Measurements from ENCODE around the gene WWTR1.
A peak's percentile ranks its signal among the peaks of the same experiment; 100 is the strongest.

The WWTR1 gene

DNA sequence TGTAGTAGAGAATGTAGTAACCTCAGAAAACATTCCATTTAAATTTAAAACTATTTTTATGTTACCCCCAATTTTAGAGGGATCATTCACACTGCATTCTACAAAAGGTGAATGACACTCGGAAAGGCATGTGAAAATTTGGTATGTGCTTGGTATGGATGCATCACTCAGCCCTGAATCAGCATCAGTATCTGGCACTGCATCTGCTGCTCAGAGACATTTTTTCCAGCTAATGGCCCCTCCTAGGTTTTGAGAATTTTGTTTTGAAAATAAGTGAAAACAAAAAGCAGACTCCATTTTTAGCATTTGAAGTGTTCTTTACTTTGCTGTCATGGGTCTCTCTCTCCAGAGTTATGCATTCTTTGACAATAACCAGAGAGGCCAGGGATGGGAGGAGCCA, 15.6 kb upstream of the WWTR1 start:
- H3K27ac ChIP-seq (ENCODE audit: low read depth, low read length), result no peak overlapping the region
- WGBS, result 95% methylated on average over 1 of the region's 1 CpG
- no peak overlapping the region for H3K9ac ChIP-seq (ENCODE audit: low read depth, low read length)
- H3K27me3 ChIP-seq (ENCODE audit: insufficient read depth, low read length), result peaks cover 29% of the 10 kb centered on the region
- peaks cover 25% of the 10 kb centered on the region for H3K4me1 ChIP-seq (ENCODE audit: insufficient read depth, low read length)
- H3K9me3 ChIP-seq (ENCODE audit: insufficient read depth, low read depth, low read length), result no peaks in the 10 kb centered on the region
- no peaks in the 10 kb centered on the region for H3K36me3 ChIP-seq (ENCODE audit: insufficient read depth, low read length)
- no peak overlapping the region for H3K4me3 ChIP-seq (ENCODE audit: low read length)

DNA sequence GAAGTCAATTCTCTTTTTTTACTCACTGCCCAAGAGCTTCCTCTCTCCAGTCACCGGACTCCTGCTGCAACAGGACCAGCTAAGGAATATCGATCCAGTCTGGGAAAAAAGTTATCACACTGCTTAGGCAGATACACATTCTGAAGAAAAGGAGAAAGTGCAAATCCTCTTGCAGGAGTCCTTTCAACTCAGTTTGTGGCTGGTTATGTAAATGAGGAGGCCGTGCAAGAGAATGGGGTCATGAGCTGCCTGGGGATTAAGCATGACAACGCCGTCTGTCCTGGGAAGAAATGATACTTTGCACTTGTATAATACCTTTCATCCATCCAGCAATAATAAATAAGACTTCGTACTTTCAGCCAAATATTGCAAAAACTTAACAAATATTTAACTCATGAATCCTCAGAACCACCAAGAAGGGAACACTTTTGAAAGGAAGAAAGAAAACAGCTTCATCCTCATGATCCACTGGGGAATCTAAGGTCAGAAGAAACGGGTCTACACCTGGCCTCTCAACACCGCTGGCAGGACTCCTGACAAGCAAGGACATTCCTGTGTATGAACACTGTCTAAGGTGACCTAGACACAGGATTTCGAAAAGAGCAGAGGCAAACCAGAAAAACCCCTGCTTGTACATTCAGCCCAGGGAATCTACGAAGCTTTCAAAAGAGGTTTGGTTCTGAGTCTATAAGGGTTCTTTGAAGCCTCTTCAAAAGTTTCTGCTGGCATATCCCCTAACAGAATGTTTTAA, 13.1 kb upstream of the WWTR1 start:
- peak overlapping the region; percentile 33 for H3K4me3 ChIP-seq (ENCODE audit: low read length)
- H3K27ac ChIP-seq (ENCODE audit: low read depth, low read length), result peak overlapping the region; percentile 45; the same call in 1 of the 2 replicates
- H3K27me3 ChIP-seq (ENCODE audit: insufficient read depth, low read length), result peaks cover 29% of the 10 kb centered on the region
- H3K9me3 ChIP-seq (ENCODE audit: insufficient read depth, low read depth, low read length), result no peaks in the 10 kb centered on the region
- H3K4me1 ChIP-seq (ENCODE audit: insufficient read depth, low read length), result peaks cover 25% of the 10 kb centered on the region
- no peak overlapping the region for H3K9ac ChIP-seq (ENCODE audit: low read depth, low read length)
- 14% methylated on average over 10 of the region's 10 CpGs for WGBS
- H3K36me3 ChIP-seq (ENCODE audit: insufficient read depth, low read length), result no peaks in the 10 kb centered on the region

GRCh38 chr3:149667576-149667975, 9.8 kb upstream of the WWTR1 start:
- Histone ChIP-seq H3K9ac (ENCODE audit: low read depth, low read length) (no peak overlapping the region), H3K36me3 (ENCODE audit: insufficient read depth, low read length) (no peaks in the 10 kb centered on the region), H3K4me1 (ENCODE audit: insufficient read depth, low read length) (peaks cover 31% of the 10 kb centered on the region), H3K9me3 (ENCODE audit: insufficient read depth, low read depth, low read length) (no peaks in the 10 kb centered on the region), H3K4me3 (ENCODE audit: low read length) (no peak overlapping the region), H3K27me3 (ENCODE audit: insufficient read depth, low read length) (peaks cover 29% of the 10 kb centered on the region), H3K27ac (ENCODE audit: low read depth, low read length) (no peak overlapping the region)
- 88% methylated on average over 2 of the region's 2 CpGs for WGBS

DNA sequence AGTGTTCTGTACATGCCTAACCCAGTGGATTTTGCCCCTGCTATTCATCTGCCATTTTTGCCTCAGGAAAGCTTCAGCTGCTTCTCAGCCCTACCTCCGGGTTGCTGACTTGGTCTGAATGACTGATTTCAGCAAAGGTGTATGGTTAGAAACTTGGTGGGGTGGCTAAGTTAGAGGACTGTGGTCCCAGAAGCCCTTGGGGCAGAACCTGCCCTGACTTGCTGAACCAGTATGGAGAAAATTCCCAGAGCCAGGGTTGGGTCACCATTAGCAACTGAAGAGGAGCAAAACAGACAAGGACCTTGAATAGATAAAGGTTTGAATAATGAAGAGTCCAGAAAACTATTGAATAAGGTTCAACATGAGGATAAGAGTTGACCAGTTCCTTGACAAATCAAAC, 6.1 kb upstream of the WWTR1 start:
- Histone ChIP-seq H3K9me3 (ENCODE audit: insufficient read depth, low read depth, low read length) (no peaks in the 10 kb centered on the region), H3K4me3 (ENCODE audit: low read length) (no peak overlapping the region), H3K27ac (ENCODE audit: low read depth, low read length) (no peak overlapping the region), H3K27me3 (ENCODE audit: insufficient read depth, low read length) (peaks cover 5% of the 10 kb centered on the region; the same call in 1 of the 2 replicates), H3K9ac (ENCODE audit: low read depth, low read length) (no peak overlapping the region), H3K36me3 (ENCODE audit: insufficient read depth, low read length) (no peaks in the 10 kb centered on the region), H3K4me1 (ENCODE audit: insufficient read depth, low read length) (peaks cover 34% of the 10 kb centered on the region)
- WGBS, result 81% methylated on average over 1 of the region's 1 CpG

GRCh38 chr3:149662240-149662887, 4.5 kb upstream of the WWTR1 start:
- WGBS, result 44% methylated on average over 4 of the region's 4 CpGs

DNA sequence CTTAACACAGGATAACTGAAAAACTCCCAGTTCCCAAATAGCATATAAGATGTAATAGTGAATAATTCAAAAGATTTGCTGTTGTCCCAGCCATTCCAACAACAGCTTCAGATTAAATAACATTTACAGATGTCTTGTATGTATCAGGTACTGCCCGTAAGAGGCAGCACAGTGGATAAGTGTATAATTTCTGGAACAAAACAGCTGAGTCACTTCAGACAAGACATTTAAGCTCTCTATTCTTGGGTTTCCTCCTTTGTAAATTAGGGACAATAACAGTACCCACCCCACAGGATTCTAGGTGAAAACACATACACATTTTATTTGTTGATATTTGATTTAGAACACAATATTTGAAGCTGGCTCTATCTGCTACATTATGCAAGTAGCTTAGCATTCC, 2.6 kb upstream of the WWTR1 start:
- WGBS, result 100% methylated on average over 1 of the region's 1 CpG
- Histone ChIP-seq H3K4me1 (ENCODE audit: insufficient read depth, low read length) (peaks cover 49% of the 10 kb centered on the region), H3K4me3 (ENCODE audit: low read length) (no peak overlapping the region), H3K27ac (ENCODE audit: low read depth, low read length) (no peak overlapping the region), H3K27me3 (ENCODE audit: insufficient read depth, low read length) (peaks cover 15% of the 10 kb centered on the region), H3K36me3 (ENCODE audit: insufficient read depth, low read length) (peaks cover under 1% of the 10 kb centered on the region; the same call in 1 of the 2 replicates), H3K9me3 (ENCODE audit: insufficient read depth, low read depth, low read length) (no peaks in the 10 kb centered on the region), H3K9ac (ENCODE audit: low read depth, low read length) (peak overlapping the region; percentile 8; the same call in 1 of the 2 replicates)

More at GRCh38 chr3:149662240-149662887, 4.5 kb upstream of the WWTR1 start:
- Histone ChIP-seq H3K27ac (ENCODE audit: low read depth, low read length) (peak overlapping the region; percentile 43; the same call in 1 of the 2 replicates), H3K36me3 (ENCODE audit: insufficient read depth, low read length) (no peaks in the 10 kb centered on the region), H3K27me3 (ENCODE audit: insufficient read depth, low read length) (0 out of 2 replicates have a peak, but pooled peaks cover under 1% of the 10 kb centered on the region), H3K9ac (ENCODE audit: low read depth, low read length) (peak overlapping the region; percentile 42; the same call in 1 of the 2 replicates), H3K9me3 (ENCODE audit: insufficient read depth, low read depth, low read length) (no peaks in the 10 kb centered on the region), H3K4me1 (ENCODE audit: insufficient read depth, low read length) (peaks cover 36% of the 10 kb centered on the region), H3K4me3 (ENCODE audit: low read length) (no peak overlapping the region)

DNA sequence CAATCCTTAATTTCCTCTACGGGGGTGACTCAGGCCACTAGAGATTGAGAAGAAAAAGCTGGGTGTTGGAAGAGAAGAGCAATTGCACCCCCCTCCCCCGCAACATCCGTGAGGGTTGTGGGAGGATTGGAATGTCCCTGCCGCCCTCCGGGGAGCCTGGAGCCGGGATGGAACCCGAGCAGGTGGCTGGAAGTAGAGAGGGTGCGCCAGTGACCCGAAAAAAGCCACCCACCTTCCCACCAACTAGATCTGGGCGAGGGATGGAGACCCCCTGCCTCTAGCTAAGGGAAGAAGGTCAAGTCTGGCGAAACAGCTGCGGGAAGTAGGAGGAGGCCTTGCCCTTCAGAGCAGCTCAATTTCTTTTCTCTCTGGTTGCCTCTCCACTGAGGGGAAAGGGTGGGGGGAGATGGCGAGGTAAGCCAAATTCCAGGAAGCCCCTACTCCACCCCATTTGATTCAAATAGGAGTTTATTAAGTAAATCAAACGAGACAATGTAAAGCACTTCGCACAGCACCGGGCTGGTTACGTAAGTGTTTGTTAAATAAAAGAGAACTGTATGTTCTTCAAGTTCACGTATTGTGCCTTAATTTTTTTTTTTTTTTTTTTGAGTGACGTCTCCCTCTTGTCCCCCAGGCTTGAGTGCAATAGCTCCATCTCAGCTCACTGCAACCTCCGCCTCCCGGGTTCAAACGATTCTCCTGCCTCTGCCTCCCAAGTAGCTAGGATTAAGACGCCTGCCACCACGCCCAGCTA, 1.1 kb upstream of the WWTR1 start:
- 39% methylated on average over 17 of the region's 24 CpGs for WGBS
- H3K9ac ChIP-seq (ENCODE audit: low read depth, low read length), result peak overlapping the region; percentile 91
- H3K4me3 ChIP-seq (ENCODE audit: low read length), result peak overlapping the region; percentile 65
- peaks cover 10% of the 10 kb centered on the region for H3K36me3 ChIP-seq (ENCODE audit: insufficient read depth, low read length)
- H3K27ac ChIP-seq (ENCODE audit: low read depth, low read length), result peak overlapping the region; percentile 97
- H3K9me3 ChIP-seq (ENCODE audit: insufficient read depth, low read depth, low read length), result no peaks in the 10 kb centered on the region
- H3K27me3 ChIP-seq (ENCODE audit: insufficient read depth, low read length), result peaks cover 15% of the 10 kb centered on the region
- peaks cover 53% of the 10 kb centered on the region for H3K4me1 ChIP-seq (ENCODE audit: insufficient read depth, low read length)

DNA sequence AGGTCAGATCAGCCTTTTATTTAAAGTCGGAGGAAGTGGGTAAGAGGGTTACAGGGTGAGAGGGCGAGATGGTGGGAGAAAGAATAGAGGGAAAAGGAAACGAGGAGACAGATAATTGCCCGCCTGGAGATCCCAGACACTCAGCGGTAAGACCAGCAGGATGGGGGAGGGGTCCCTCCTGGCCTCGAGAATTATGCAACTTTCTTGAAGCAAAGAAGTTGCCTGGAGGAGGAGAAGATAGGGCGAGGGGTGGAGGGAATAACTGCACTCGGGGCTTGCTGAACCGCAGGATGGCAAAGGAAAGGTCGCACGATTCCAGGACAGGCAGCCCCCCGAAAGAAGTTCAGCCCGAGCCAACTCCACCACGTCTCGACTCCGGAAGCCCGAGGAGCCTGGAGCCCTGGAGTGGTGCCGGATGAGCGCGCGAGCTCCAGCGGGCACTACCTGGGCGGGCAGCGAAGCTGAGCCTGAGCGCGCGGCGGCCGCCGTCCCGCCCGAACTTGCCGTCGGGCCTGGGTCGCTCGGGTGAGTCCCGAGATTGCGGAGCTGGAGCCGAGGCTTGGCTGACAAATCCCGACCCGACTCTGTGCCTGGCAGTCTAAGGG, 402 bp downstream of the WWTR1 start:
- H3K4me3 ChIP-seq (ENCODE audit: low read length), result peak overlapping the region; percentile 65
- peaks cover 22% of the 10 kb centered on the region for H3K36me3 ChIP-seq (ENCODE audit: insufficient read depth, low read length)
- peaks cover 57% of the 10 kb centered on the region for H3K4me1 ChIP-seq (ENCODE audit: insufficient read depth, low read length)
- H3K27me3 ChIP-seq (ENCODE audit: insufficient read depth, low read length), result peaks cover 15% of the 10 kb centered on the region
- under 1% methylated on average over 41 of the region's 41 CpGs for WGBS
- peak overlapping the region; percentile 97 for H3K27ac ChIP-seq (ENCODE audit: low read depth, low read length)
- no peaks in the 10 kb centered on the region for H3K9me3 ChIP-seq (ENCODE audit: insufficient read depth, low read depth, low read length)
- peak overlapping the region; percentile 91 for H3K9ac ChIP-seq (ENCODE audit: low read depth, low read length)

- Histone ChIP-seq H3K9ac (ENCODE audit: low read depth, low read length) (peak overlapping the region; percentile 91; the same call in 1 of the 2 replicates), H3K27me3 (ENCODE audit: insufficient read depth, low read length) (peaks cover 15% of the 10 kb centered on the region), H3K27ac (ENCODE audit: low read depth, low read length) (no peak overlapping the region), H3K4me3 (ENCODE audit: low read length) (peak overlapping the region; percentile 65), H3K9me3 (ENCODE audit: insufficient read depth, low read depth, low read length) (no peaks in the 10 kb centered on the region), H3K36me3 (ENCODE audit: insufficient read depth, low read length) (peaks cover 32% of the 10 kb centered on the region), H3K4me1 (ENCODE audit: insufficient read depth, low read length) (peaks cover 50% of the 10 kb centered on the region)
- 33% methylated on average over 2 of the region's 2 CpGs for WGBS
Measured at GRCh38 chr3:149655826-149656574, 1.8 kb downstream of the WWTR1 start.

DNA sequence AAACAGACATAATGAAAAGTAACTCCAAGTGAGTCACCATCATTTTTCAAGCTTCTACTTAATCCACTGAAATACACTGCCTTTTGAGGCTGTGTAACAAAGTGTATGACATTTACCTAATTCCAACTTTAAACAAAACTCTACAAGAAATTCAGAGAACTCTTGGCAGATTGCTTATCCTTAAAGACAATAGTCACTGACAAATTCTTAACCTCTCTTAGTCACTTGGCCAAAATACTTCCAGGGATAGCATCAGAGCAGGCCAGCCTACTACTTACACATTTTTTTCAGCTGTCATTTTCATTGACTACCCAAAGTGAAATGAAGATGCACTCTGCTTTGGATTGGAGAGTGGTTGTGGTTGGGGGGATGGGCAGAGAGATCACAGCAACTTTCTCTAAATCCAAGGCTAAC, 3.6 kb downstream of the WWTR1 start:
- peaks cover 44% of the 10 kb centered on the region for H3K36me3 ChIP-seq (ENCODE audit: insufficient read depth, low read length)
- H3K9ac ChIP-seq (ENCODE audit: low read depth, low read length), result no peak overlapping the region

More for the DNA sequence above, 3.6 kb downstream of the WWTR1 start:
- Histone ChIP-seq H3K4me1 (ENCODE audit: insufficient read depth, low read length) (peaks cover 33% of the 10 kb centered on the region), H3K9me3 (ENCODE audit: insufficient read depth, low read depth, low read length) (no peaks in the 10 kb centered on the region), H3K4me3 (ENCODE audit: low read length) (peak overlapping the region; percentile 13; the same call in 1 of the 2 replicates), H3K27ac (ENCODE audit: low read depth, low read length) (no peak overlapping the region), H3K27me3 (ENCODE audit: insufficient read depth, low read length) (peaks cover 15% of the 10 kb centered on the region)

All from HUES64 (cell line).